ENCODE measurements around the gene CATSPERZ.
"Not testable (repeated sequence)": the region's sequence is repeated elsewhere in the genome, so short reads cannot be mapped to it uniquely, and the experiment has no call there.

The CATSPERZ gene

DNA sequence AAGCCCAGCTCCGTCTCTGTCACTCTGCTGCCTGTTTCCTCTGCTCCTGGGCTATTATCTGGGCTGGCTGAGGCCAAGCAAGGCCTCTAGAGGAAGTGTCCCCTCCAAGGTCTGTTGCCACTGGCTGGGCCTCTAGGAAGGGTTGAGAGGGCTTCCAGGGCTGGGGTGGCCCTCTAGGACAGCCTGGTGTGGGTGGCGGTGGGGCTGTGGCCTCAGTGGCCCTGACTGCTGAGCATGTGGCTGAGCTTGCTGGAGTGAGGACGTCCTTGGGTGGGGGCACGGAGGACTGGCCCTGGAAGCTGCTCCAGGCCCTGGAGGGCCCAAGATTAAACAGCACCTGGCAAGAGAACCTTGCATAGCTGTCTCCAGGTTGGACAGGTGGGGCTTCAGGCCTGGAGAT, 23.8 kb downstream of the CATSPERZ start:
- H3K4me1 ChIP-seq (ENCODE audit: control insufficient read depth, insufficient read depth, low read length), result peaks cover 39% of the 10 kb centered on the region
- not testable (repeated sequence) for H3K27me3 ChIP-seq (ENCODE audit: control insufficient read depth, insufficient read depth, low read length); H3K9ac ChIP-seq (ENCODE audit: low read length); H3K9me3 ChIP-seq (ENCODE audit: control insufficient read depth, low read length); H3K36me3 ChIP-seq (ENCODE audit: control insufficient read depth, insufficient read depth, low read length); H3K4me3 ChIP-seq (ENCODE audit: low read length)

DNA sequence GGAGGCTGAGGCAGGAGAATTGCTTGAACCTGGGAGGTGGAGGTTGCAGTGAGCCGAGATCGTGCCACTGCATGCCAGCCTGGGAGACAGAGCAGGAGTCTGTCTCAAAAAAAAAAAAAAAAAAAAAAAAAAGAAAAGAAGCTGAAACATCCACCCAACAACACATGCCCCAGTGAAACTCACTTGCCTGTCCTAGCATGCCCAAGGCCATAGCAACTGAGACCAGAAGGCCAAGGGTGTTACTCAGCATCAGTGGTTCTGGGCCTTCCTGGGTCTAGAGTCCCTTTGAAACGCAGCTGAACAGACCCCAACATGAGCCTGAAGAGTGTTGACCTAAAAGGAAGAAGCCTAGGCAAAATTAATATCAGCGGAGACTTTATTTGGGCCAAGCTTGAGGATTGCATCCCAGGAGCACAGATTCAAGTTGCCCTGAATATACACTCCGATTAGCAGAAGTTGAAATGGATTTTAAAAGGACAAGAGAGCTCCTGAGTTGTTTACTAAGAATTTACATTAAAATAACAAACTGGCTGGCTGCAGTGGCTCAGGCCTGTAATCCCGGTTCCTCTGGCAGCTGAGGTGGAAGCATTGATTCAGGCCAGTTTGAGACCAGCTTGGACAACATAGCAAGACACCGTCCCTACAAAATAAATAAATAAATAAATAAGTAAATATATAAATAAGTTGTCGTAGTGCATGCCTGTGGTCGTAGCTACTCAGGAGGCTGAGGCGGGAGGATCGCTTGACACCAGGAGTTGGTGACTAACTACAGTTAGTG, 24.7 kb downstream of the CATSPERZ start:
- Histone ChIP-seq H3K4me1 (ENCODE audit: control insufficient read depth, insufficient read depth, low read length) (peaks cover 39% of the 10 kb centered on the region), H3K9ac (ENCODE audit: low read length) (no peak overlapping the region), H3K27me3 (ENCODE audit: control insufficient read depth, insufficient read depth, low read length) (no peaks in the 10 kb centered on the region), H3K36me3 (ENCODE audit: control insufficient read depth, insufficient read depth, low read length) (peaks cover 6% of the 10 kb centered on the region), H3K4me3 (ENCODE audit: low read length) (no peak overlapping the region), H3K9me3 (ENCODE audit: control insufficient read depth, low read length) (no peaks in the 10 kb centered on the region)

DNA sequence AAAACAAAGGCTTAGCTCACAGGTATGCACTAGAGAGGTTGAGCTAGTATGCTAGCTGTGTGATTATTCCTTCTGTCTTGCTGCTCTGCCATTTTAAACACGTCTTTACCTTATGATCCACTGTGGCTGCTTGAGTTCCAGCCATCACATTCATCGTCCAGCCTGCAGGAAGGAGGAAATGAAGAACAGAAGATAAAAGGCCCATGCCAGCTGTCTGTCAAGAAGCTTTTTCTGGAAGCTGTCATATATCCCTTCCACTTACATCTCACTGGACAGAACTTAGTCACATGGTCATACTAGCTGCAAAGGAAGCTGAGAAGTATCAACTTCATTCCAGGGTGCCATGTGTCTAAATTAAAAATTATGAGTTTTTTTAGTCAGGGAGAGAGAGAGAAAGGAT, 27.2 kb downstream of the CATSPERZ start:
- Histone ChIP-seq H3K4me1 (ENCODE audit: control insufficient read depth, insufficient read depth, low read length) (peaks cover 34% of the 10 kb centered on the region), H3K4me3 (ENCODE audit: low read length) (no peak overlapping the region), H3K27me3 (ENCODE audit: control insufficient read depth, insufficient read depth, low read length) (no peaks in the 10 kb centered on the region), H3K36me3 (ENCODE audit: control insufficient read depth, insufficient read depth, low read length) (peaks cover 3% of the 10 kb centered on the region), H3K9ac (ENCODE audit: low read length) (no peak overlapping the region), H3K9me3 (ENCODE audit: control insufficient read depth, low read length) (no peaks in the 10 kb centered on the region)

DNA sequence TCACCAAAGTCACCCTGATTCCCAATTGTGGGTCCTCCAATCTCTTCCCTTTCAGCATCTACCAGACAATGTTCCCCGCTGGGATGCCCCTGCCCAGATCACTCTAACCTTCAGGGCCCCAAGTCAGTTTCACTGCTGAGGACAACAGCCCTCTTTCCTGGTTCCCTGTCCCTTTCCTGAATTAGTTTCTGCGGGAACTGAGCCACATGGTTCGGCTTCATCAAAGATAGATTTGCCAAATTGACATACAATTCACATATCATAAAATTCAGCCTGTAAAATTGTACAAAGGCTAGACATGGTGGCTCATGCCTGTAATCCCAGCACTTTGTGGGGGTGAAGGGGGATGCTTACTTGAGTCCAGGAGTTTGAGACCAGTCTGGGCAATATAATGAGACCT, 27.8 kb downstream of the CATSPERZ start:
- H3K4me3 ChIP-seq (ENCODE audit: low read length), result no peak overlapping the region
- no peaks in the 10 kb centered on the region for H3K9me3 ChIP-seq (ENCODE audit: control insufficient read depth, low read length)
- peaks cover 29% of the 10 kb centered on the region for H3K4me1 ChIP-seq (ENCODE audit: control insufficient read depth, insufficient read depth, low read length)
- H3K9ac ChIP-seq (ENCODE audit: low read length), result no peak overlapping the region
- no peaks in the 10 kb centered on the region for H3K27me3 ChIP-seq (ENCODE audit: control insufficient read depth, insufficient read depth, low read length)
- H3K36me3 ChIP-seq (ENCODE audit: control insufficient read depth, insufficient read depth, low read length), result no peaks in the 10 kb centered on the region

DNA sequence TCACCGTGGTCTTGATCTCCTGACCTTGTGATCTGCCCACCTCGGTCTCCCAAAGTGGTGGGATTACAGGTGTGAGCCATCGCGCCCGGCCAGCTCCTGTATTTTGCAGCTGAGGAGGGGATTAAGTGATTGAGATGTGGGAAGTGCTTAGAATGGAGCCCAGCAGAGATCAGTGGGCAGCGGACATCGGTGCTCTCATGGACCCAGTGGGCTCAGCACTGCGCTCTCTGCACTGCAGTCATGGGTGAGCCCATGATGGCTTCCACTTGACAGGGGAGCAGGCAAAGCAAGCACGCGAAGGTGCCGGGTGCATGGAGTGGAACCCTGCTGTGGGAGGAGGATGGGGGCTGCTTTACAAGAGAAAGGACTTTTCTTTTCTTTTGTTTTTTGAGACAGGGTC, 30.7 kb downstream of the CATSPERZ start:
- peaks cover 38% of the 10 kb centered on the region for H3K4me1 ChIP-seq (ENCODE audit: control insufficient read depth, insufficient read depth, low read length)
- H3K27me3 ChIP-seq (ENCODE audit: control insufficient read depth, insufficient read depth, low read length), result no peaks in the 10 kb centered on the region
- no peaks in the 10 kb centered on the region for H3K36me3 ChIP-seq (ENCODE audit: control insufficient read depth, insufficient read depth, low read length)
- no peaks in the 10 kb centered on the region for H3K9me3 ChIP-seq (ENCODE audit: control insufficient read depth, low read length)
- no peak overlapping the region for H3K4me3 ChIP-seq (ENCODE audit: low read length)
- no peak overlapping the region for H3K9ac ChIP-seq (ENCODE audit: low read length)

DNA sequence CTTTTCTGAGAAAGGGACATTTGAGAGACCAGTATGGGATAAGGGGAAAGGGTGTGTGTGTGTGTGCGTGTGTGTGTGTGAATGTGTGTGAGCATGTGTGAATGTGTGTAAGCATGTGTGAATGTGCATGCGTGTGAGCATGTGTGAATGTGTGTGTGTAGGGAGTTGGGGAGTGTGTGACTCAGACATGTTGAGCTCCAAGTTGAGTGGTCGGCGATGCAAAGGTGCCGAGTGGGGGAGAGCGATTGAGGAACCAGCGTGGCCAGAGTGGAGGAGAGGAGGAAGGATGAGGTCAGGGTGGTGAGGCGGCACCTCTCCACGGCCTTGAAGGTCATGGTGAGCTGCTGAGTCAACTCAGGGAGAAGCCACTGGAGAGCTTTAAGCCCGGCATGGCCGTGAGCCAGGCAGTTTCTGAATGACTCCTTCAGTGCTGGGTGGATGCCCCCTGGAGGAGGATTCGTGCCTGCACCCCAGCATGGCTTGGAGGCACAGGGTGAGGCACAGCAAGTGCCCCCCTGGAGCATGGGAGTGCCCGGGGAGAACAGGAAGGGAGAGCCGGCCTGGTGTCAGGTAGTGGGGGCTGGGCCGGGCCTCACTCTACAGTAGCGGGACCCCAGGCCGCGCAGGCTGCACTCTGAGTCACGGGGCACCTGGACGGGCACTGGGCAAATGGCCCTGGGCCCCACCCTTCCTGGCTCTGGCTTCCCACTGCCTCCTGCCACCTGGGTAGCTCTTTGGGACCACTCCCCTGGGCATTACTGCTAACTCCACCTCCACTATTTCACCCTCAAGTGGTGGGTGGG, 31.6 kb downstream of the CATSPERZ start:
- Histone ChIP-seq H3K36me3 (ENCODE audit: control insufficient read depth, insufficient read depth, low read length) (no peaks in the 10 kb centered on the region), H3K4me1 (ENCODE audit: control insufficient read depth, insufficient read depth, low read length) (peaks cover 38% of the 10 kb centered on the region), H3K9me3 (ENCODE audit: control insufficient read depth, low read length) (no peaks in the 10 kb centered on the region), H3K4me3 (ENCODE audit: low read length) (no peak overlapping the region), H3K27me3 (ENCODE audit: control insufficient read depth, insufficient read depth, low read length) (no peaks in the 10 kb centered on the region), H3K9ac (ENCODE audit: low read length) (peak overlapping the region; percentile 42)

DNA sequence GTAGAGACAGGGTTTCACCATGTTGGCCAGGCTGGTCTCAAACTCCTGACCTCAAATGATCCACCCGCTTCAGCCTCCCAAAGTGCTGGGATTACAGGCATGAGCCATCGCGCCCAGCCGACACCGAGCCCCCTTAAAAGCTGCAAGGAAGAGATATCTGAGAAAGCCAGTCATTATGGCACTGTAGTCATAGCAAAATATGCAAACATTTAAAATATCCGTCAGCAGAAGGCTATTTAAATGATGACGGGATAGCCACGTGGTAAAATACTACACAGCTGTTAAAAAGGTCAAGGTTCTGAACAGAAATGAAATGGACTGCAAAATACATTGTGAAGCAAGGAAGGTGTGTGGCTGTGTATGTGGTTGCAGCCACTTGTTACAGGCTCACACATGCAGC, 33.4 kb downstream of the CATSPERZ start:
- no peaks in the 10 kb centered on the region for H3K9me3 ChIP-seq (ENCODE audit: control insufficient read depth, low read length)
- H3K27me3 ChIP-seq (ENCODE audit: control insufficient read depth, insufficient read depth, low read length), result no peaks in the 10 kb centered on the region
- H3K36me3 ChIP-seq (ENCODE audit: control insufficient read depth, insufficient read depth, low read length), result no peaks in the 10 kb centered on the region
- no peak overlapping the region for H3K4me3 ChIP-seq (ENCODE audit: low read length)
- no peak overlapping the region for H3K9ac ChIP-seq (ENCODE audit: low read length)
- peaks cover 38% of the 10 kb centered on the region for H3K4me1 ChIP-seq (ENCODE audit: control insufficient read depth, insufficient read depth, low read length)

DNA sequence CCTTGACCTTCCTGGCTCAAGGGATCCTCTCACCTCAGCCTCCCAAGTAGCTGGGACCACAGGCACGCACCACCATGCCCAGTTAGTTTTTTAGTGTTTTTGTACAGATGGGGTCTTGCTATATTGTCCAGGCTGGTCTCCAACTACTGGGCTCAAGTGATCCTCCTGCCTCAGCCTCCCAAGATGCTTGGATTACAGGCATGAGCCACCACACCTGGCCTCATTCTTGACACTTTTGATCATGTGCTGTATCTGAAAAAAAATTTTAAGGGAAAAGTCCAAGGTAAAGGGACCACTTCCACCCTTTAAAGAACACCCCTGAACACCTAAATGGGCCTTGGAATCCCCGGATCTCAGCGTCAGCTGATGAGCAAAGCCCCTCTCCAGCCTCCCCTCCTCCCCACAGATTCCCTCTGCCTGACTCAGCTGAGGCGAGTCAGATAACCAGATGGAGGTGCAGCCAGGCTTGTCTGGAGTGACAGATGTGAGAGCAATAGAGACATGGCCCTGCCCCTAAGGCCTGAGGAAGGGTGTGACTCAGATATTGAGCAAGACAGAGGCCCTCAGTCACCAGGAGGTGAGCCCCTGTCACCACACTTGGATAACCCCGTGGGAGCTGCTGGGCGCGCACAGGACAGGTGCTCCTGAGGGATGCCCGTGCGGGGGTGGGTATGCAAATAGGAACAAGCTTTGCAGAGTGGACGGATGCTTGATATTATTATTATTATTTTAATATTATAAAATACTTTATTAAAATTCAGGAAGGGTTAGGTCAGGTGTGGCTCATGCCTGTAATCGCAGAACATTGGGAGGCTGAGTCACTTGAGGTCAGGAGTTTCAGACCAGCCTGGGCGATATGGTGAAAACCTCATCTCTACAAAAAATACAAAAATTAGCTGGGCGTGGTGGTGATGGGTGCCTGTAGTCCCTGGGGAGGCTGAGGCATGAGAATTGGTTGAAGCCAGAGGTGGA, 34.9 kb downstream of the CATSPERZ start:
- no peak overlapping the region for H3K9ac ChIP-seq (ENCODE audit: low read length)
- no peaks in the 10 kb centered on the region for H3K36me3 ChIP-seq (ENCODE audit: control insufficient read depth, insufficient read depth, low read length)
- no peaks in the 10 kb centered on the region for H3K27me3 ChIP-seq (ENCODE audit: control insufficient read depth, insufficient read depth, low read length)
- no peaks in the 10 kb centered on the region for H3K9me3 ChIP-seq (ENCODE audit: control insufficient read depth, low read length)
- peaks cover 26% of the 10 kb centered on the region for H3K4me1 ChIP-seq (ENCODE audit: control insufficient read depth, insufficient read depth, low read length)
- H3K4me3 ChIP-seq (ENCODE audit: low read length), result no peak overlapping the region

DNA sequence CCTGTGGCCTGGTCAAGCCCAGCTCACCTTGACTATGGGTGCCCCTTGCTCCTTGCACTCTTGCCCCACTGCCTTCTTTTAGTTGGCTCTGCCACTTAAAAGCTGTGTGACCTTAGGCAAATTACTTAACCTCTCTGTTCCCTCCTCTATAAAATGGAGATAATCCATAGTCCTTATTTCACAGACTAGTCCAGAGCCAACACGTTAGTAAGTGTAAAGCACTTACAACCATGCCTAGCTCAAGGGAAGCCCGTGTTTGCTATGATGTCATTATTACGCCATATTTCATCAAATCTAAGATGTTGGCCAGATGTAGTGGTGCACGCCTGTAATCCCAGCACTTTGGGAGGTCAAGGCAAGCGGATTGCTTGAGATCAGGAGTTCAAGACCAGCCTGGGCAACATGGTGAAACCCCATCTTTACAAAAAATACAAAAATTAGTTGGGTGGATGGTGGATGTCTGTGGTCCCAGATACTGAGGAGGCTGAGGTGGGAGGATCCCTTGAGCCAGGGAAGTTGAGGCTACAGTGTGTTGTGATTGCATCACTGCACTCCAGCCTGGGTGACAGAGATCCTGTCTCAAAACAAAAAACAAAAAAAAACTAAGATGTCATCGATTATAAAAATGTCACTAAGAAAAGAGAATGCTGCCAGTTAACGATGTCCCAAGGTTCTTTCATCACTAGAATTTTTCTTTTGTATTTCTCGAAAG, 37.5 kb downstream of the CATSPERZ start:
- H3K36me3 ChIP-seq (ENCODE audit: control insufficient read depth, insufficient read depth, low read length), result no peaks in the 10 kb centered on the region
- no peak overlapping the region for H3K9ac ChIP-seq (ENCODE audit: low read length)
- no peak overlapping the region for H3K4me3 ChIP-seq (ENCODE audit: low read length)
- no peaks in the 10 kb centered on the region for H3K27me3 ChIP-seq (ENCODE audit: control insufficient read depth, insufficient read depth, low read length)
- peaks cover 20% of the 10 kb centered on the region for H3K4me1 ChIP-seq (ENCODE audit: control insufficient read depth, insufficient read depth, low read length)
- H3K9me3 ChIP-seq (ENCODE audit: control insufficient read depth, low read length), result no peaks in the 10 kb centered on the region

DNA sequence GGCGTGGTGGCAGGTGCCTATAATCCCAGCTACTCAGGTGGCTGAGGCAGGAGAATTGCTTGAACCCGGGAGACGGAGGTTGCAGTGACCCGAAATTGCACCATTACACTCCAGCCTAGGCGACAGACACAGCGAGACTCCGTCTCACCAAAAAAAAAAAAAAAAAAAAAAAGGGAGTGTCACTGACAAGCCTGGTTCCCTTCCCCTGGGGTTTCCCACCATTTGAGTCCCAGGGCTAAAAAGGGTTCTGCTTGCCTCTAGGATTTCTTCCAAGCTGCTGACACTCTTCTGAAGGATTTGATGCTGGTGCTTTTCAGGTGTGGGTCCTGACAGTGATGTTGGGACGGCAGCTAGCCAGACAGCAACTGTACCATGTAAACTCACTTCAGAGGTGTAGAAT, 38.6 kb downstream of the CATSPERZ start:
- H3K4me3 ChIP-seq (ENCODE audit: low read length), result no peak overlapping the region
- H3K4me1 ChIP-seq (ENCODE audit: control insufficient read depth, insufficient read depth, low read length), result peaks cover 30% of the 10 kb centered on the region
- H3K27me3 ChIP-seq (ENCODE audit: control insufficient read depth, insufficient read depth, low read length), result no peaks in the 10 kb centered on the region
- no peak overlapping the region for H3K9ac ChIP-seq (ENCODE audit: low read length)
- no peaks in the 10 kb centered on the region for H3K9me3 ChIP-seq (ENCODE audit: control insufficient read depth, low read length)
- H3K36me3 ChIP-seq (ENCODE audit: control insufficient read depth, insufficient read depth, low read length), result no peaks in the 10 kb centered on the region

DNA sequence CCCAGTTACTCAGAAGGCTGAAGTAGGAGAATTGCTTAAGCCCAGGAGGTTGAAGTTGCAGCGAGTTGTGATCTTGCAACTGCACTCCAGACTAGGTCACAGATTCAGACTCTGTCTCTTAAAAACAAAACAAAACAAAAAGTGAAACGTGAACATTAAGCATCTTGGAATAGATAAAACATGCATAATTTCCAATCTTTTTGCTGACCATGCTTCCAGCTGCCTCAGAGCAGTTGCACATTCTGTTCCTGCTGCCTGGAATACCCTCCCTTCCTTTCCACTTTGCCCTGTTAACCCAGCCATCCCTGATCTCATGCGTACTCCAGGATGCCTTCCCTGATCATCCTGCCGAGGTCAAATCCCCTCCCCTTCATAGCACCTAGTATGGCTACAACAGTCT, 39.1 kb downstream of the CATSPERZ start:
- Histone ChIP-seq H3K4me1 (ENCODE audit: control insufficient read depth, insufficient read depth, low read length) (peaks cover 30% of the 10 kb centered on the region), H3K4me3 (ENCODE audit: low read length) (no peak overlapping the region), H3K36me3 (ENCODE audit: control insufficient read depth, insufficient read depth, low read length) (no peaks in the 10 kb centered on the region), H3K9ac (ENCODE audit: low read length) (no peak overlapping the region), H3K27me3 (ENCODE audit: control insufficient read depth, insufficient read depth, low read length) (no peaks in the 10 kb centered on the region), H3K9me3 (ENCODE audit: control insufficient read depth, low read length) (no peaks in the 10 kb centered on the region)

Data from mucosa of stomach (tissue), 1 donor.